NCI-H1105 (cell line): Measurements from ENCODE around the gene LGI1.

Source experiments
- DNase-seq: peaks from one replicate; lab custom pipeline; 2025; lab: John Stamatoyannopoulos, UW

The LGI1 gene

GRCh38 chr10:93757801-93758507 lies at the start of gene LGI1:
Gene LGI1 (plus strand): TSS chr10:93757936. CDS start chr10:93758145, 209 bp downstream.
- DNase-seq = no peak

- DNase-seq = no peak
Observed at GRCh38 chr10:93710333-93710909, 47.3 kb upstream of the LGI1 start.

- DNase-seq = no peak
Observed at GRCh38 chr10:93711891-93712290, 45.8 kb upstream of the LGI1 start.

GRCh38 chr10:93712593-93712992 lies 45.1 kb upstream of the LGI1 start:
- DNase-seq = no peak

GRCh38 chr10:93715345-93715744 lies 42.4 kb upstream of the LGI1 start:
- no peak for DNase-seq

- DNase-seq = no peak
Observed at GRCh38 chr10:93716766-93717165, 41.0 kb upstream of the LGI1 start.

GRCh38 chr10:93718937-93719725 lies 38.6 kb upstream of the LGI1 start:
- no peak for DNase-seq

- DNase-seq = no peak
Observed at GRCh38 chr10:93719901-93720300, 37.8 kb upstream of the LGI1 start.

GRCh38 chr10:93722550-93722949 lies 35.2 kb upstream of the LGI1 start:
- DNase-seq = no peak

GRCh38 chr10:93723153-93723552 lies 34.6 kb upstream of the LGI1 start:
- no peak for DNase-seq

- DNase-seq = no peak
Observed at GRCh38 chr10:93726024-93726423, 31.7 kb upstream of the LGI1 start.

- no peak for DNase-seq
Observed at GRCh38 chr10:93741367-93741766, 16.4 kb upstream of the LGI1 start.

- no peak for DNase-seq
Observed at GRCh38 chr10:93742633-93743349, 14.9 kb upstream of the LGI1 start.

GRCh38 chr10:93745408-93746065 lies 12.2 kb upstream of the LGI1 start:
- no peak for DNase-seq

GRCh38 chr10:93746844-93747284 lies 10.9 kb upstream of the LGI1 start:
- DNase-seq = no peak

- DNase-seq = no peak
Observed at GRCh38 chr10:93749218-93749799, 8.4 kb upstream of the LGI1 start.

GRCh38 chr10:93751124-93751523 lies 6.6 kb upstream of the LGI1 start:
- no peak for DNase-seq

- no peak for DNase-seq
Observed at GRCh38 chr10:93751832-93752231, 5.9 kb upstream of the LGI1 start.

- no peak for DNase-seq
Observed at GRCh38 chr10:93752761-93753160, 5.0 kb upstream of the LGI1 start.

- no peak for DNase-seq
Observed at GRCh38 chr10:93753621-93754250, 4.0 kb upstream of the LGI1 start.

- no peak for DNase-seq
Observed at GRCh38 chr10:93754761-93755160, 3.0 kb upstream of the LGI1 start.
